D721Med (cell line): ENCODE data around the gene BTBD3.

ENCODE experiments used
- DNase-seq: peaks from one replicate; pipeline ENCODE4 v3.0.0; 2011; ENCODE audit warnings: low spot score; ENCODE audit not compliant: insufficient read length
- FAIRE-seq: peaks from 2 replicates; lab custom pipeline; 2011; peaks lifted over from hg19 to GRCh38; lab: Jason Lieb, UNC
- CTCF ChIP-seq: IDR thresholded peaks from 2 replicates; pipeline ENCODE4 v1.5.1; 2012; ENCODE audit warnings: mild to moderate bottlenecking, control low read depth; ENCODE audit not compliant: insufficient read depth; ENCODE audit errors: missing control alignments

BTBD3 gene

GRCh38 chr20:11917663-11918062, at the start of gene BTBD3:
TSS of gene BTBD3 (plus strand) at chr20:11917893. CDS start at chr20:11918276, 383 bp downstream.
- FAIRE-seq (no peak), DNase-seq (no peak)
- TF ChIP-seq CTCF: no peak

GRCh38 chr20:11869641-11870040, 48.1 kb upstream of the BTBD3 start:
- no peak for TF ChIP-seq CTCF
- no peak for FAIRE-seq
- no peak for DNase-seq

GRCh38 chr20:11870411-11870810, 47.3 kb upstream of the BTBD3 start:
- DNase-seq (no peak), FAIRE-seq (no peak)
- TF ChIP-seq CTCF: no peak

GRCh38 chr20:11876555-11876954, 41.1 kb upstream of the BTBD3 start:
- no peak for TF ChIP-seq CTCF
- FAIRE-seq (no peak), DNase-seq (no peak)

GRCh38 chr20:11880680-11881079, 37.0 kb upstream of the BTBD3 start:
- no peak for TF ChIP-seq CTCF
- DNase-seq (no peak), FAIRE-seq (no peak)

GRCh38 chr20:11881449-11881848, 36.2 kb upstream of the BTBD3 start:
- no peak for TF ChIP-seq CTCF
- FAIRE-seq: no peak
- no peak for DNase-seq

GRCh38 chr20:11882651-11883050, 35.0 kb upstream of the BTBD3 start:
- TF ChIP-seq CTCF: no peak
- FAIRE-seq (no peak), DNase-seq (no peak)
